ENCODE measurements around the gene ST3GAL4.

The ST3GAL4 gene

GRCh38 chr11:126384449-126385070, 29.1 kb downstream of the ST3GAL4 start:
- H3K27ac ChIP-seq (ENCODE audit: extremely low read depth, low read depth, low read length), result no peak overlapping the region
- TF ChIP-seq HOXA7 (CRISPR knock-in tag; IDR thresholded peaks at IDR 0.05; ENCODE audit: borderline replicate concordance), result no peak
- no peak for TF ChIP-seq ZNF664 (tag by site-specific recombination; IDR thresholded peaks at IDR 0.05)
- no peak for TF ChIP-seq SCRT1 (tag by site-specific recombination; IDR thresholded peaks at IDR 0.05; ENCODE audit: borderline replicate concordance)
- no peak for TF ChIP-seq ZNF19 (tag by site-specific recombination; IDR thresholded peaks at IDR 0.05; ENCODE audit: low read depth)
- no peak for TF ChIP-seq TCF7L2 (IDR thresholded peaks at IDR 0.05; ENCODE audit: borderline replicate concordance, low read depth, low read length)
- no peak for TF ChIP-seq PRDM1 (tag by site-specific recombination; IDR thresholded peaks at IDR 0.05)
- no peak for TF ChIP-seq ZNF112 (tag by site-specific recombination; IDR thresholded peaks at IDR 0.05)
- no peak for TF ChIP-seq ZNF610 (tag by site-specific recombination; IDR thresholded peaks at IDR 0.05; ENCODE audit: borderline replicate concordance)
- TF ChIP-seq ZNF843 (tag by site-specific recombination; IDR thresholded peaks at IDR 0.05), result no peak
- TF ChIP-seq GFI1B (tag by site-specific recombination; IDR thresholded peaks at IDR 0.05), result no peak
- no peak for TF ChIP-seq ZBTB7A (tag by site-specific recombination; IDR thresholded peaks at IDR 0.05; ENCODE audit: low read depth)
- TF ChIP-seq, protein P1, sequence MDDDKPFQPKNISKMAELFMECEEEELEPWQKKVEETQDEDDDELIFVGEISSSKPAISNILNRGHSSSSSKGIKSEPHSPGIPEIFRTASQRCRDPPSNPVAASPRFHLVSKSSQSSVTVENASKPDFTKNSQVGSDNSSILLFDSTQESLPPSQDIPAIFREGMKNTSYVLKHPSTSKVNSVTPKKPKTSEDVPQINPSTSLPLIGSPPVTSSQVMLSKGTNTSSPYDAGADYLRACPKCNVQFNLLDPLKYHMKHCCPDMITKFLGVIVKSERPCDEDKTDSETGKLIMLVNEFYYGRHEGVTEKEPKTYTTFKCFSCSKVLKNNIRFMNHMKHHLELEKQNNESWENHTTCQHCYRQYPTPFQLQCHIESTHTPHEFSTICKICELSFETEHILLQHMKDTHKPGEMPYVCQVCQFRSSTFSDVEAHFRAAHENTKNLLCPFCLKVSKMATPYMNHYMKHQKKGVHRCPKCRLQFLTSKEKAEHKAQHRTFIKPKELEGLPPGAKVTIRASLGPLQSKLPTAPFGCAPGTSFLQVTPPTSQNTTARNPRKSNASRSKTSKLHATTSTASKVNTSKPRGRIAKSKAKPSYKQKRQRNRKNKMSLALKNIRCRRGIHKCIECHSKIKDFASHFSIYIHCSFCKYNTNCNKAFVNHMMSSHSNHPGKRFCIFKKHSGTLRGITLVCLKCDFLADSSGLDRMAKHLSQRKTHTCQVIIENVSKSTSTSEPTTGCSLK (tag by site-specific recombination; IDR thresholded peaks at IDR 0.05), result no peak
- no peak for TF ChIP-seq KLF17 (tag by site-specific recombination; IDR thresholded peaks at IDR 0.05)
- TF ChIP-seq YY1 (tag by site-specific recombination; IDR thresholded peaks at IDR 0.05), result no peak
- TF ChIP-seq ZNF426 (tag by site-specific recombination; IDR thresholded peaks at IDR 0.05), result no peak
- no peak for TF ChIP-seq ZIC2 (tag by site-specific recombination; IDR thresholded peaks at IDR 0.05)
- TF ChIP-seq ZNF837 (tag by site-specific recombination; IDR thresholded peaks at IDR 0.05), result no peak
- no peak for TF ChIP-seq ZNF596 (tag by site-specific recombination; IDR thresholded peaks at IDR 0.05)
- TF ChIP-seq, protein P2, sequence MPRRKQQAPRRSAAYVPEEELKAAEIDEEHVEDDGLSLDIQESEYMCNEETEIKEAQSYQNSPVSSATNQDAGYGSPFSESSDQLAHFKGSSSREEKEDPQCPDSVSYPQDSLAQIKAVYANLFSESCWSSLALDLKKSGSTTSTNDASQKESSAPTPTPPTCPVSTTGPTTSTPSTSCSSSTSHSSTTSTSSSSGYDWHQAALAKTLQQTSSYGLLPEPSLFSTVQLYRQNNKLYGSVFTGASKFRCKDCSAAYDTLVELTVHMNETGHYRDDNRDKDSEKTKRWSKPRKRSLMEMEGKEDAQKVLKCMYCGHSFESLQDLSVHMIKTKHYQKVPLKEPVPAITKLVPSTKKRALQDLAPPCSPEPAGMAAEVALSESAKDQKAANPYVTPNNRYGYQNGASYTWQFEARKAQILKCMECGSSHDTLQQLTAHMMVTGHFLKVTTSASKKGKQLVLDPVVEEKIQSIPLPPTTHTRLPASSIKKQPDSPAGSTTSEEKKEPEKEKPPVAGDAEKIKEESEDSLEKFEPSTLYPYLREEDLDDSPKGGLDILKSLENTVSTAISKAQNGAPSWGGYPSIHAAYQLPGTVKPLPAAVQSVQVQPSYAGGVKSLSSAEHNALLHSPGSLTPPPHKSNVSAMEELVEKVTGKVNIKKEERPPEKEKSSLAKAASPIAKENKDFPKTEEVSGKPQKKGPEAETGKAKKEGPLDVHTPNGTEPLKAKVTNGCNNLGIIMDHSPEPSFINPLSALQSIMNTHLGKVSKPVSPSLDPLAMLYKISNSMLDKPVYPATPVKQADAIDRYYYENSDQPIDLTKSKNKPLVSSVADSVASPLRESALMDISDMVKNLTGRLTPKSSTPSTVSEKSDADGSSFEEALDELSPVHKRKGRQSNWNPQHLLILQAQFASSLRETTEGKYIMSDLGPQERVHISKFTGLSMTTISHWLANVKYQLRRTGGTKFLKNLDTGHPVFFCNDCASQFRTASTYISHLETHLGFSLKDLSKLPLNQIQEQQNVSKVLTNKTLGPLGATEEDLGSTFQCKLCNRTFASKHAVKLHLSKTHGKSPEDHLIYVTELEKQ (tag by site-specific recombination; IDR thresholded peaks at IDR 0.05; ENCODE audit: borderline replicate concordance), result no peak
- H3K9me3 ChIP-seq (ENCODE audit: control insufficient read depth, insufficient read depth, low read depth, low read length), result no peaks in the 10 kb centered on the region
- H3K4me1 ChIP-seq (ENCODE audit: control insufficient read depth, insufficient read depth, low read length), result no peaks in the 10 kb centered on the region
- CTCF ChIA-PET, result no interaction called here
- no peaks in the 10 kb centered on the region for H3K36me3 ChIP-seq (ENCODE audit: control insufficient read depth in 2 of 2, insufficient read depth in 1 of 2, low read length in 2 of 2)
- POLR2A ChIA-PET, result no interaction called here
- H3K4me3 ChIP-seq (ENCODE audit: low read depth, low read length), result no peak overlapping the region
